NCI-H2029 (cell line): ENCODE results near the gene DPH3.
"Not testable (repeated sequence)": the region's sequence is repeated elsewhere in the genome, so short reads cannot be mapped to it uniquely, and the experiment has no call there.

Source experiments
- DNase-seq: peaks from one replicate; lab custom pipeline; 2025; lab: John Stamatoyannopoulos, UW

DPH3 gene

GRCh38 chr3:16264708-16265454 lies at the start of gene DPH3, which contains the start of gene OXNAD1:
TSS of gene DPH3 (minus strand) at chr3:16264943. CDS start at chr3:16264876, 67 bp downstream.
TSS of gene OXNAD1 (plus strand) at chr3:16265212. CDS start at chr3:16270953, 5,741 bp downstream.
- peak; percentile 100 for DNase-seq

GRCh38 chr3:16313886-16314645 lies 49.3 kb upstream of the DPH3 start:
- no peak for DNase-seq

- peak; percentile 35 for DNase-seq
Observed at GRCh38 chr3:16311960-16312451, 47.3 kb upstream of the DPH3 start.

DNA sequence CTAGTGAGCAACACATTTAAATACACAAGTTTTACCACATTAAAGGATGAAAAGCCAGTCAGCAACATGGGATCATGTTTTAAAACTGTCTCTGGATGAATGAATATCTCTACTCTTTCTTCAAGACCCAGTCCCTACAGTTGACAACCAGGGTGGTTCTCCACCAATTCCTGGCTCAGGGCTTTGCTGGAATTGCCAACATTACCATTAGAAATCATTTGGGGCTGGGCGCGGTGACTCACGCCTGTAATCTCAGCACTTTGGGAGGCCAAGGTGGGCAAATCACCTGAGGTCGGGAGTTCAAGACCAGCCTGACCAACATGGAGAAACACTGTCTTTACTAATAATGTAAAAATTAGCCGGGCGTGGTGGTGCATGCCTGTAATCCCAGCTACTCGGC lies 45.7 kb upstream of the DPH3 start:
- DNase-seq: not testable (repeated sequence)

- peak; percentile 72 for DNase-seq
Observed at GRCh38 chr3:16309558-16309957, 44.8 kb upstream of the DPH3 start.

DNA sequence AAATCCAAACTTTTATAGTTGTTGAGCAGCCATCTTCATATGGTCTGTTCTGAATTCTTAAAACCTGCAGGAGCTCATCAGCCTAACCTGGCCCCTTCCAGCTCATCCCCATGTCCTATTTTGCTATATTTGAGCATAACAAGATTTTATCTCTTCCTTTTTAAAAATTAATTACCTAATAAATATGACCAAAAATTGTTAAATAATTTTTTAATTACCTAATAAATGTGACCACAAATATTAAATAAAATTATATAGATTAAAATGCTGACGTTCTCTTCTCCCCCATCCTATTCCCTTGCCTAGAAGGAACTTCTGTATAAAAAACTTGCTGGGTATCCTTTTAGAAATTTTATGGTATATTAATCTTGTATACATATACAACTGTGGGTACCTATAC lies 44.0 kb upstream of the DPH3 start:
- DNase-seq: no peak

GRCh38 chr3:16307832-16308531 lies 43.2 kb upstream of the DPH3 start:
- no peak for DNase-seq

- no peak for DNase-seq
Observed at GRCh38 chr3:16305111-16305541, 40.4 kb upstream of the DPH3 start.

- DNase-seq: no peak
Observed at GRCh38 chr3:16304061-16305010, 39.6 kb upstream of the DPH3 start.

DNA sequence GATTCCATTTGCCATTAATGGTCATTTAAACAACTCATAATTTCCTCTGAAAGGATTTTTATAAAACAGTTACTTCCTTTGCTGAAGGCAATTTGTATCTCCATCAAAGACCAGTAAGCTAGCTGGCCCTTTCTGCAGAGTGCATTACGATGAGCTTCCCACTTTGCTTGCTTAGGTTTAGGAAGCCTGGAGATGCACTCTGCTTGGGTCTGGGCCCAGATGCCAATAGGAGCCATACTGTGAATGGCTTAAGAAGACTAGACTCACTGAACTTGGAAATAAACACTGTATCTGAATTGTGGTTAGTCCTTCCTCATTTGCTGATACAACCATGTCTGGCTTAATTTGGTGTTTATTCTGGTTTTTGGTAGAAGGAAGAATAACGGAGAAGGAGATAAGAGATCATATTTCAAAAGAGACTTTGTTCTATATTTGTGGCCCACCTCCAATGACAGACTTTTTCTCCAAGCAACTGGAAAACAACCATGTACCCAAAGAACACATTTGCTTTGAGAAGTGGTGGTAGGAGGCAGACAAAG lies 38.4 kb upstream of the DPH3 start:
- no peak for DNase-seq

GRCh38 chr3:16302082-16302631 lies 37.4 kb upstream of the DPH3 start:
- no peak for DNase-seq

- DNase-seq: peak; percentile 41
Observed at GRCh38 chr3:16301507-16301906, 36.8 kb upstream of the DPH3 start.

GRCh38 chr3:16300881-16301359 lies 36.2 kb upstream of the DPH3 start:
- DNase-seq: no peak

DNA sequence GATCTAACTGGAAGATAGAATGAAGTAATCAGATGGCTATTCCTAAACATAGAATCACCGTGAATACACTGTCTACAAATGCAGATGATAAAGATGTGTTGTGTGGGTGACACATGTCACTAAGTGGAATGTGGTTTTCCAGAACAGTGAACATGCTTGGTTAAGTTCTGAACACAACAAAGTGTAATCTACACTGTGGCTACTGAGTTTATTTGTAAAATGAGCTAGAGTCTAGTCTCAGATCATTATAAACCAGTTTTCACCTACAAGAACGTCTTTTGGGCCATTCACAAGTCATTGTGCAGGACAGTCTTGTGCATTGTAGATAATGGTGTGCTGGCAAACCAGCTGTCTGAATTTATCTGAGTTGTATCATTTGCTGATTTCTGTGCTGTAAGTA lies 35.6 kb upstream of the DPH3 start:
- no peak for DNase-seq

DNA sequence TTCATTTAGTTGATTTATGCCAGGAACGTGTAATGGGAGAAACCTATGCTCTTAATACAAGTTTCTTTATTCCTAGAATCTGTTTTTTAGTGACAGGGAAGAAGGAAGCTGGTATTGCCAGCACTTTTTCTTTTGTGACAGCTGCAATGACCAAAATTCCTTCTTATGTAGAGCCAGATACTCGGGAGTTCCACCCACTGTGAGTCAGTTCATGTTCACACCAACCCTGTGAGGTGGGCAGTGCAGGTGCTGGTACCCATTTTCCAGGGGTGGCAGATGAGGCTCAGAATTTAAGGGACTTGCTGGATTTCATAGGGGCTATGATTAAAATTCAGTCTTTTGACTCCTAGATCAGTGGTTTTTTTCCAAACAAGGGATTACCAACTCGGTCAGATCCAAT lies 35.0 kb upstream of the DPH3 start:
- no peak for DNase-seq

GRCh38 chr3:16298891-16299290 lies 34.1 kb upstream of the DPH3 start:
- DNase-seq: no peak

- no peak for DNase-seq
Observed at GRCh38 chr3:16297997-16298885, 33.5 kb upstream of the DPH3 start.

DNA sequence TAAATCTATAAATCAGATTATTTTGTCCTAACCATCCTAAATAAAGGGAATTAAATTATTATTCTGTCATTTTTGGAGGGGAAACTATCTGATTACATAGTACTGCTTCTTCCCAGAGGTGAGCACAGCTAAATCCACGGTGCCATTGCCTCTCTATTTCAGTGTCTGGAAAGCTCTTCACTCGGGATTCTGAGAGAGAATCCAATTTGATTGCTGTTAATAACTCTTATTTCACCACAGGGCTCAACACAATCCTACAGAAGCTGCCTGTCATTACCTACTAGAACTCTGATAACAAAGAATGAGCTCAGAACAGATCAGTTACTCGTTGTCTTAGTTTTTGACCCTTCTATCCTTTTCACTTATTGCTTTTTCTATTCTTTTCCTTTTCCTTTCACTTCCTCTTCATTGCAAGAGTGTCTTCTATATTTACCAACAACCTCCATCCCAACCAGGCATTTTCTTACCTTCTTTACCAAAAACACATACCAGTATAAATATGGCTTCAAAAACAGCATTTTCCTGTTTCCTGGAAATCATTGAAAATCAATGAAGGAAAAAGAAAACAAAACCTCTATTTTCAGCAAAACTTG lies 30.7 kb upstream of the DPH3 start:
- DNase-seq: no peak

DNA sequence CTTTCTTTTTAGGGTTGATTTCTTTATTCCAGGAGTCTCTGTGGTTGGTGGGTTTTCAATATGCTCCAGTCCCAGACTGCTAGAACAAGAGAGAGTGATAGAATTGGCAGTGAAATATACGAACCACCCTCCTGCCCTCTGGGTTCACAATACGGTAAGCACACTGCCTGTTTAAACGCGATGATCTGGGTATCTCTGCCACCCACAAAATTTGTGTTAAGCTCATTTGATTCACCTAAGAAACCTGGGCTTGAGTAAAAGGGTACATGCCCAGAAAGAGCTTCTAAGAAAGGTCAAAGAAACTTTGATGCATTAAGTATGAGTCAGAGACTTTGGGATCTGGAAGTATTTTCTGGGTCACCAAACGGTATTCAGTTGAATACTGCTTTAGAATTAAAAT lies 30.1 kb upstream of the DPH3 start:
- no peak for DNase-seq
